Measurements from ENCODE around the gene PNMT. TPM values are rescaled to one million over a fixed set of nuclear protein-coding genes. Genes with fewer than 3 reads are reported as not detected.

Gene PNMT
- total and polyA plus RNA-seq, 2 of the 13 experiments (the other 11 are each of a cell fraction or from before 2014, with no cell fraction given), result 0.25 TPM; not detected in 1

- TF ChIP-seq HNF1A (IDR thresholded peaks at IDR 0.05; ENCODE audit: low read depth), result peak; percentile 29; the same call in 1 of the 2 replicates
- peak; percentile 62; the same call in 1 of the 2 replicates for TF ChIP-seq HNF1A (CRISPR knock-in tag; IDR thresholded peaks at IDR 0.05; ENCODE audit: borderline replicate concordance)
- TF ChIP-seq TRIM24 (CRISPR knock-in tag; IDR thresholded peaks at IDR 0.05), result no peak
- peak; percentile 67 for TF ChIP-seq JARID2 (CRISPR knock-in tag; IDR thresholded peaks at IDR 0.05; ENCODE audit: insufficient replicate concordance)
- no peak; the same call in 1 of the 2 replicates for TF ChIP-seq ZNF710 (CRISPR knock-in tag; IDR thresholded peaks at IDR 0.05; ENCODE audit: borderline replicate concordance)
- no peak for TF ChIP-seq ZNF205 (CRISPR knock-in tag; IDR thresholded peaks at IDR 0.05)
- peak; percentile 72 for TF ChIP-seq IRF9 (CRISPR knock-in tag; IDR thresholded peaks at IDR 0.05; ENCODE audit: borderline replicate concordance)
- 0 out of 2 replicates have a peak, but pooled peaks have one; percentile 49 for TF ChIP-seq GTF3A (CRISPR knock-in tag; conservative IDR thresholded peaks at IDR 0.05)
- TF ChIP-seq MLXIP (CRISPR knock-in tag; IDR thresholded peaks at IDR 0.05; ENCODE audit: borderline replicate concordance), result no peak
- TF ChIP-seq ZNF639 (CRISPR knock-in tag; conservative IDR thresholded peaks at IDR 0.05), result 0 out of 2 replicates have a peak, but pooled peaks have one; percentile 16
- TF ChIP-seq FLYWCH1 (CRISPR knock-in tag; IDR thresholded peaks at IDR 0.05), result no peak
- peak; percentile 90 for TF ChIP-seq BCL6 (CRISPR knock-in tag; IDR thresholded peaks at IDR 0.05)
- TF ChIP-seq HINFP (CRISPR knock-in tag; IDR thresholded peaks at IDR 0.05; ENCODE audit: low read depth), result peak; percentile 77
These were observed 34.9 kb downstream of the PNMT start (continued) for GRCh38 chr17:39702901-39703893.
